ENCODE data around the gene LDLR. TPM values are rescaled to one million over a fixed set of nuclear protein-coding genes. Genes with fewer than 3 reads are reported as not detected.

The LDLR gene
- total and polyA plus RNA-seq, 2 donors (not counting 1 experiment from before 2014, with no cell fraction given): 187 to 427 TPM

DNA sequence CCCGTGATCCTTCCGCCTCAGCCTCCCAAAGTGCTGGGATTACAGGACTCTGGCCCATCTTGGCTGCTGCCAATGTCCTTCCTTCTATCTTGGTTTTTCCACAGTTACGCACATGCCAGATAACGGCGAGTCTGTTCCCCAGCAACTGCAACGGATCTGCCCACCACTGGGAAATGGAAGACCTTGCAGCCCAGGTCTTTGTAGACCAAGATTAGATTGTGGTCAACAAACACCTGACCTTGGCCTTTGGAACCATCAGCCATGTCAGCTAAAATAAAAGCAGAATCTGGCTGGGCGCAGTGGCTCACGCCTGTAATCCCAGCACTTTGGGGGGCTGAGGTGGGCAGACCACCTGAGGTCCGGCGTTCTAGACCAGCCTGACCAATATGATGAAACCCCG is 10.4 kb upstream of the LDLR start:
- no peak overlapping the region for H3K9ac ChIP-seq (ENCODE audit: insufficient read depth, low read length)
- peaks cover 3% of the 10 kb centered on the region for H3K4me1 ChIP-seq (ENCODE audit: control insufficient read depth, extremely low read depth, insufficient read depth, low read length)
- no peak overlapping the region for H3K4me2 ChIP-seq (ENCODE audit: extremely low read depth, insufficient read depth, low read length)
- no peak overlapping the region for H3K4me3 ChIP-seq (replicated peaks in 1 of 4; ENCODE audit: control extremely low read depth in 1 of 4, insufficient read depth in 1 of 4, low read depth in 3 of 4, low read length in 4 of 4)
- H2AFZ ChIP-seq (ENCODE audit: low read length): no peak overlapping the region
- no peaks in the 10 kb centered on the region for H3K36me3 ChIP-seq (ENCODE audit: control insufficient read depth, insufficient read depth, low read length)
- H3K27ac ChIP-seq (ENCODE audit: insufficient read depth, low read length): no peak overlapping the region
- TF ChIP-seq CTCF (conservative IDR thresholded peaks at IDR 0.05 in 1 of 2, IDR thresholded peaks at IDR 0.05 in 1 of 2; ENCODE audit: low read depth in 1 of 2, low read length in 2 of 2) (no peak), EZH2 (IDR thresholded peaks at IDR 0.05; ENCODE audit: low read length, missing control alignments) (no peak)
- no peaks in the 10 kb centered on the region for H3K79me2 ChIP-seq (ENCODE audit: control insufficient read depth, insufficient read depth, low read length)
- no peaks in the 10 kb centered on the region for H3K9me3 ChIP-seq (ENCODE audit: control insufficient read depth, insufficient read depth, low read depth, low read length)
- DNase-seq (ENCODE audit: low read depth in 2 of 2): no peak
- no peaks in the 10 kb centered on the region for H3K27me3 ChIP-seq (ENCODE audit: control insufficient read depth, insufficient read depth, low read length)
- no peaks in the 10 kb centered on the region for H4K20me1 ChIP-seq (ENCODE audit: control insufficient read depth, extremely low read depth, insufficient read depth, low read length)

- Histone ChIP-seq H3K36me3 (ENCODE audit: control insufficient read depth, insufficient read depth, low read length) (no peaks in the 10 kb centered on the region), H3K27ac (ENCODE audit: insufficient read depth, low read length) (no peak overlapping the region), H3K9ac (ENCODE audit: insufficient read depth, low read length) (no peak overlapping the region), H3K4me3 (replicated peaks in 1 of 4; ENCODE audit: control extremely low read depth in 1 of 4, insufficient read depth in 1 of 4, low read depth in 3 of 4, low read length in 4 of 4) (no peak overlapping the region), H3K4me2 (ENCODE audit: extremely low read depth, insufficient read depth, low read length) (no peak overlapping the region), H3K4me1 (ENCODE audit: control insufficient read depth, extremely low read depth, insufficient read depth, low read length) (peaks cover 8% of the 10 kb centered on the region), H3K79me2 (ENCODE audit: control insufficient read depth, insufficient read depth, low read length) (no peaks in the 10 kb centered on the region), H3K27me3 (ENCODE audit: control insufficient read depth, insufficient read depth, low read length) (no peaks in the 10 kb centered on the region), H2AFZ (ENCODE audit: low read length) (no peak overlapping the region), H4K20me1 (ENCODE audit: control insufficient read depth, extremely low read depth, insufficient read depth, low read length) (no peaks in the 10 kb centered on the region), H3K9me3 (ENCODE audit: control insufficient read depth, insufficient read depth, low read depth, low read length) (no peaks in the 10 kb centered on the region)
- no peak for DNase-seq (ENCODE audit: low read depth in 2 of 2)
- no peak for TF ChIP-seq EZH2 (IDR thresholded peaks at IDR 0.05; ENCODE audit: low read length, missing control alignments)
- TF ChIP-seq CTCF (conservative IDR thresholded peaks at IDR 0.05 in 1 of 2, IDR thresholded peaks at IDR 0.05 in 1 of 2; ENCODE audit: low read depth in 1 of 2, low read length in 2 of 2): no peak
These were observed 9.3 kb upstream of the LDLR start for GRCh38 chr19:11079999-11080398.

- Histone ChIP-seq H3K4me3 (replicated peaks in 1 of 4; ENCODE audit: control extremely low read depth in 1 of 4, insufficient read depth in 1 of 4, low read depth in 3 of 4, low read length in 4 of 4) (peak overlapping the region in 1 of 4 experiments; percentile 82), H3K4me1 (ENCODE audit: control insufficient read depth, extremely low read depth, insufficient read depth, low read length) (peaks cover 16% of the 10 kb centered on the region), H3K9me3 (ENCODE audit: control insufficient read depth, insufficient read depth, low read depth, low read length) (no peaks in the 10 kb centered on the region), H3K79me2 (ENCODE audit: control insufficient read depth, insufficient read depth, low read length) (peaks cover 36% of the 10 kb centered on the region), H3K27ac (ENCODE audit: insufficient read depth, low read length) (peak overlapping the region; percentile 99), H3K36me3 (ENCODE audit: control insufficient read depth, insufficient read depth, low read length) (peaks cover 6% of the 10 kb centered on the region), H4K20me1 (ENCODE audit: control insufficient read depth, extremely low read depth, insufficient read depth, low read length) (peaks cover 2% of the 10 kb centered on the region), H3K27me3 (ENCODE audit: control insufficient read depth, insufficient read depth, low read length) (no peaks in the 10 kb centered on the region), H2AFZ (ENCODE audit: low read length) (no peak overlapping the region), H3K4me2 (ENCODE audit: extremely low read depth, insufficient read depth, low read length) (peak overlapping the region; percentile 91), H3K9ac (ENCODE audit: insufficient read depth, low read length) (no peak overlapping the region)
- DNase-seq (ENCODE audit: low read depth in 2 of 2): no peak
- TF ChIP-seq EZH2 (IDR thresholded peaks at IDR 0.05; ENCODE audit: low read length, missing control alignments) (no peak), CTCF (conservative IDR thresholded peaks at IDR 0.05 in 1 of 2, IDR thresholded peaks at IDR 0.05 in 1 of 2; ENCODE audit: low read depth in 1 of 2, low read length in 2 of 2) (no peak)
These were observed 1.3 kb upstream of the LDLR start for GRCh38 chr19:11087870-11088505.
